NB4 (cell line): ENCODE data around the gene LALBA.

Source experiments
- DNase-seq: peaks from one replicate; pipeline ENCODE4 v3.0.0; 2010; ENCODE audit warnings: low read depth
- H3K4me3 ChIP-seq: one replicate; pipeline ENCODE4 v1.5.1; 2011; ENCODE audit warnings: mild to moderate bottlenecking, low read depth, low read length, moderate library complexity
- CTCF ChIP-seq: IDR thresholded peaks from one replicate; pipeline ENCODE4 v1.5.1; 2012; ENCODE audit warnings: low read depth, low read length
- MAX ChIP-seq: IDR thresholded peaks from 2 replicates; pipeline ENCODE4 v1.6.1; 2011; ENCODE audit warnings: low read depth, low read length
- MYC ChIP-seq: IDR thresholded peaks from 2 replicates; pipeline ENCODE4 v1.6.1; 2011; ENCODE audit warnings: low read depth, low read length
- POLR2A ChIP-seq: IDR thresholded peaks from 2 replicates; pipeline ENCODE4 v1.6.1; 2011; ENCODE audit warnings: mild to moderate bottlenecking; ENCODE audit not compliant: insufficient read length; ENCODE audit errors: extremely low read depth

LALBA gene

GRCh38 chr12:48601013-48601756, 31.3 kb upstream of the LALBA start:
- TF ChIP-seq CTCF: no peak
- no peak for TF ChIP-seq MAX
- TF ChIP-seq POLR2A: no peak
- TF ChIP-seq MYC: no peak
- no peak for DNase-seq
- H3K4me3 ChIP-seq: no peak overlapping the region

GRCh38 chr12:48600552-48600951, 30.7 kb upstream of the LALBA start:
- DNase-seq: no peak
- H3K4me3 ChIP-seq: no peak overlapping the region
- TF ChIP-seq MAX (no peak), MYC (no peak), CTCF (no peak)

- TF ChIP-seq MYC (no peak), POLR2A (no peak), CTCF (no peak), MAX (no peak)
- H3K4me3 ChIP-seq: no peak overlapping the region
- DNase-seq: no peak
Observed at GRCh38 chr12:48592591-48593086, 22.8 kb upstream of the LALBA start.

GRCh38 chr12:48586361-48586760, 16.5 kb upstream of the LALBA start:
- TF ChIP-seq POLR2A: no peak
- TF ChIP-seq MAX: no peak
- TF ChIP-seq CTCF: no peak
- no peak for TF ChIP-seq MYC

GRCh38 chr12:48583728-48584127, 13.9 kb upstream of the LALBA start:
- no peak for TF ChIP-seq CTCF
- TF ChIP-seq MYC: no peak
- no peak for TF ChIP-seq POLR2A
- TF ChIP-seq MAX: no peak
- H3K4me3 ChIP-seq: no peak overlapping the region
- DNase-seq: no peak

More at GRCh38 chr12:48586361-48586760, 16.5 kb upstream of the LALBA start:
- DNase-seq: no peak
- no peak overlapping the region for H3K4me3 ChIP-seq

GRCh38 chr12:48580831-48581230, 11.0 kb upstream of the LALBA start:
- no peak for DNase-seq
- H3K4me3 ChIP-seq: no peak overlapping the region
- no peak for TF ChIP-seq CTCF
- no peak for TF ChIP-seq MYC
- no peak for TF ChIP-seq MAX
- no peak for TF ChIP-seq POLR2A
